Coronary artery (tissue), 2 donors: ENCODE results near the gene FGD5.
A peak's percentile ranks its signal among the peaks of the same experiment; 100 is the strongest.

ENCODE experiments used
- DNase-seq: peaks from one replicate; pipeline ENCODE4 v3.0.0-alpha.2; 2017; ENCODE audit warnings: low spot score
- H3K27ac ChIP-seq, 2 donors: fragments of 200-600 bp; sonication (generic); one replicate each; pipeline ENCODE4 v1.5.1; 2016 to 2019
- H3K4me3 ChIP-seq: fragments of 200-600 bp; sonication (generic); 2 replicates; pipeline ENCODE4 v1.5.1; 2016; ENCODE audit warnings: mild to moderate bottlenecking, moderate library complexity
- TF ChIP-seq, protein P1 (sequence below): fragments of 200-600 bp; sonication (generic); IDR thresholded peaks from one replicate; pipeline ENCODE4 v1.5.1; 2019; ENCODE audit warnings: antibody characterized with exemption

FGD5 gene

DNA sequence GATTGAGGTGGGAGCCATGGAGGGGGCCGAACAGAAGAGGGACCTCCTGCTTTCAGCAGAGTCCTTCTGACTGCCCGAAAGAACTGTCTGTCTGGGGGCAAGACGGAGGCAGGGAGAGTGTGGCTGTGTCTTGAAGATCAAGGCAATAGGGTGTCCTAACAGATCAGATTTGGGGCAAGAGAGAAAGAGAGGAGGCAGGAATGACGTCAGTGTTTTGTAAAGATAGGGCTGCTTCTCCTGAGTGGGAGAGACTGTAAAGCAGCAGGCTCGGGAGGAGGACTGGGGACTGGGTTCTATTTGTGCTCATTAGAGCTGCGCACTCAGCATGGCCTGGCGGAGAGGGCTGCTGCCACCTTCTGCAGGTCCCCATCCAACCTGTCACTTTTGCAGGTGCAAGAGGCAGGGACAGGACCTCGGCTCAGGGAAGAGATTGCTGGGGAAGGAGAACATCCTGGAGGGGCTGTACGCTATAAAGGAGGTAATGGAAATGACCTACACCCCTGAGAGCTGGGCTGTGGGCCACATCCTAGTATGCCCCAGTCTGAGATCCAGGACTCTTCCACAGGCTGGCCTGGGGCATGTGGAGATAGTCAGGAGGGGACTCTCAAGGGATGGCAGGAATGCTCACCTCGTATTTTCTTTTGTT, 29.0 kb upstream of the FGD5 start:
- no peak overlapping the region for H3K27ac ChIP-seq
- TF ChIP-seq, protein P1, sequence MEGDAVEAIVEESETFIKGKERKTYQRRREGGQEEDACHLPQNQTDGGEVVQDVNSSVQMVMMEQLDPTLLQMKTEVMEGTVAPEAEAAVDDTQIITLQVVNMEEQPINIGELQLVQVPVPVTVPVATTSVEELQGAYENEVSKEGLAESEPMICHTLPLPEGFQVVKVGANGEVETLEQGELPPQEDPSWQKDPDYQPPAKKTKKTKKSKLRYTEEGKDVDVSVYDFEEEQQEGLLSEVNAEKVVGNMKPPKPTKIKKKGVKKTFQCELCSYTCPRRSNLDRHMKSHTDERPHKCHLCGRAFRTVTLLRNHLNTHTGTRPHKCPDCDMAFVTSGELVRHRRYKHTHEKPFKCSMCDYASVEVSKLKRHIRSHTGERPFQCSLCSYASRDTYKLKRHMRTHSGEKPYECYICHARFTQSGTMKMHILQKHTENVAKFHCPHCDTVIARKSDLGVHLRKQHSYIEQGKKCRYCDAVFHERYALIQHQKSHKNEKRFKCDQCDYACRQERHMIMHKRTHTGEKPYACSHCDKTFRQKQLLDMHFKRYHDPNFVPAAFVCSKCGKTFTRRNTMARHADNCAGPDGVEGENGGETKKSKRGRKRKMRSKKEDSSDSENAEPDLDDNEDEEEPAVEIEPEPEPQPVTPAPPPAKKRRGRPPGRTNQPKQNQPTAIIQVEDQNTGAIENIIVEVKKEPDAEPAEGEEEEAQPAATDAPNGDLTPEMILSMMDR = no peak
- no peak for DNase-seq

GRCh38 chr3:14791343-14791945, 27.3 kb upstream of the FGD5 start:
- TF ChIP-seq, protein P1 = peak; percentile 48
- peak; percentile 75 for DNase-seq
- H3K4me3 ChIP-seq = no peak overlapping the region
- peak overlapping the region in 1 of 2 donors; percentile 60 for H3K27ac ChIP-seq

More for the DNA sequence above, 29.0 kb upstream of the FGD5 start:
- H3K4me3 ChIP-seq = no peak overlapping the region

DNA sequence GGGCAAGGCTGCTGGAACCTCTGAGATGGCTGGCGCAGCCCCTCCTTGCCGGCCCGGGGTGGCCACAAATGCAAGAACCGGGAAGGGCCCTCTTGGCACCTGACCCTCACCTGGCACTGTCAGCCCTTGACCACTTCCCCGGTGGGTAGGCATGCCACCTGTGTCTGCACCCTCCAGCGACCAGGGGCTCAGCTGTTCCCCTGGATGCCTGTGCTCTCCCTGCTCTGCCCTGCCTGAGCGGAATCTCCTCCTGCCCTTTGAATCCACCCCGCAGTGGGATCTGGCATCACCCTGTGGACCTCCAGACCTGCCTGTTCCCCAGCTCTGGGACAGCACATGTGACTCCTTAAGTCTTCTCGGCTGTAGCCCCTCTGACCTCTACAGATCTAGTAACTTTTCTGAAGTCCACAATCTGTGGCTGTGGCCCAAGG, 26.1 kb upstream of the FGD5 start:
- DNase-seq = no peak
- peak overlapping the region in 1 of 2 donors; percentile 78 for H3K27ac ChIP-seq
- TF ChIP-seq, protein P1 = no peak
- H3K4me3 ChIP-seq = no peak overlapping the region

DNA sequence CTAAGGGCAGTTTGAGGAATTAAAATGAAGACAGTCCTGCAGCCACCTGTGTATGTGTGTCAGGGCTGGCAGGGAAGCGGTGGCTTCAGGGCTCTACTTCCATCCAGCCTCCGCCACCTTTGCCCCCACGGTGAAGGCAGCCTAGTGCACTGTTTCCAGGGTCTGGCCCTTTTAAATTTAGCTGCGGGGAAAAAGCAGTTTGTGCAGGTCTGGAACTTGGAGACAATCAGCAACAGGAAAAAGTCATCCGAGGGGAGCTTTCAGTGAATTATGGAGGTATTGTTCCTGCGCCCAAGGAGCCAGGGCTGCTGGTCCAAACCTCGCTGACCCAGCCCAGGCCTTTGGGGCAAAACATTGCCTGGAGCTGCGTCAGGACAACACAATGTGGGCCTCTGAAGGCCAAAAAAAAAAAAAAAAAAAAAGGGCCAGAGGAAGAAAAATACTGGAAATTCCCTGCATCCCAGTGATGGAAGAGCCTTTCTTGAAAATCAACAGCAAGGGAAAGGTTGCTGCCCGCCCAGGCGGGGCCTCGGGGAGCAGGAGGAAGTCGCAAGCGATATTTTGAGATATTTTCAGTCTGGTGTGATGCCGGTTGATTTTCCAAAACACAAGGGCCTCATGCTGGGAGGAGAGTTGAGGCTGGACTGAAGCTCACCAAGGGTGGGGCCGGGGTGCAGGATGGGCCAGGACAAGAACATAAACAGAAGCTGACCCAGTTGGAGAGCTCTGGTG, 25.5 kb upstream of the FGD5 start:
- peak overlapping the region; percentile 54 to 78 for H3K27ac ChIP-seq
- TF ChIP-seq, protein P1 = no peak
- DNase-seq = peak; percentile 74
- H3K4me3 ChIP-seq = no peak overlapping the region

GRCh38 chr3:14793858-14794234, 24.9 kb upstream of the FGD5 start:
- Histone ChIP-seq H3K27ac (peak overlapping the region; percentile 54 to 78), H3K4me3 (no peak overlapping the region)
- TF ChIP-seq, protein P1 = no peak
- DNase-seq = no peak

- TF ChIP-seq, protein P1 = no peak
- DNase-seq = no peak
- no peak overlapping the region for H3K4me3 ChIP-seq
- peak overlapping the region in 1 of 2 donors; percentile 78 for H3K27ac ChIP-seq
Observed at GRCh38 chr3:14794435-14794834, 24.3 kb upstream of the FGD5 start.
